HEK293 (cell line): ENCODE results near the gene GBF1.

Experiments used
- CTCF ChIP-seq: fragments of 450-650 bp; formaldehyde crosslinking; IDR thresholded peaks from 2 replicates; pipeline ENCODE4 v1.5.1; 2016; ENCODE audit warnings: missing biosample characterization, missing genetic modification characterization
- GLI4 ChIP-seq: fragments of 450-650 bp; formaldehyde crosslinking; IDR thresholded peaks from 2 replicates; pipeline ENCODE4 v1.5.1; 2016; ENCODE audit warnings: missing biosample characterization, missing genetic modification characterization
- KLF7 ChIP-seq: fragments of 450-650 bp; formaldehyde crosslinking; IDR thresholded peaks from 2 replicates; pipeline ENCODE4 v1.5.1; 2016; ENCODE audit warnings: missing biosample characterization, missing genetic modification characterization, borderline replicate concordance
- ZNF639 ChIP-seq: fragments of 450-650 bp; formaldehyde crosslinking; IDR thresholded peaks from 2 replicates; pipeline ENCODE4 v1.5.1; 2016; ENCODE audit warnings: missing biosample characterization, missing genetic modification characterization

- TF ChIP-seq CTCF, result no peak
- TF ChIP-seq GLI4 (tag by site-specific recombination), result no peak
- TF ChIP-seq KLF7, result no peak
- no peak for TF ChIP-seq ZNF639 (tag by site-specific recombination)
These were observed 71.1 kb downstream of the GBF1 start for GRCh38 chr10:102316421-102316820.
